Activated CD4-positive, alpha-beta T cell treated with anti-CD3 and anti-CD28 coated beads for 4 hours (primary cell): ENCODE measurements around the gene SPOCD1.

Experiments
- DNase-seq, 2 donors: peaks; one replicate each; pipeline ENCODE4 v3.0.0-alpha.2; 2020

The SPOCD1 gene

GRCh38 chr1:31815752-31816500 is at the start of gene SPOCD1:
SPOCD1 (minus strand) TSS chr1:31816022; CDS start chr1:31815333, 689 bp downstream.
- DNase-seq, result peak; percentile 81 to 90

- no peak for DNase-seq
Measured at GRCh38 chr1:31862071-31862470, 46.2 kb upstream of the SPOCD1 start.

- DNase-seq, result no peak
Measured at GRCh38 chr1:31861346-31861745, 45.5 kb upstream of the SPOCD1 start.

GRCh38 chr1:31860581-31860980 is 44.8 kb upstream of the SPOCD1 start:
- DNase-seq, result no peak

- no peak for DNase-seq
Measured at GRCh38 chr1:31859719-31860118, 43.9 kb upstream of the SPOCD1 start.

GRCh38 chr1:31859044-31859443 is 43.2 kb upstream of the SPOCD1 start:
- no peak for DNase-seq

GRCh38 chr1:31857863-31858262 is 42.0 kb upstream of the SPOCD1 start:
- DNase-seq, result no peak

- DNase-seq, result no peak
Measured at GRCh38 chr1:31856140-31856539, 40.3 kb upstream of the SPOCD1 start.

- DNase-seq, result no peak
Measured at GRCh38 chr1:31855038-31855845, 39.4 kb upstream of the SPOCD1 start.

GRCh38 chr1:31849653-31850052 is 33.8 kb upstream of the SPOCD1 start:
- DNase-seq, result no peak

- DNase-seq, result peak; percentile 63 to 68
Measured at GRCh38 chr1:31848381-31848897, 32.6 kb upstream of the SPOCD1 start.

- DNase-seq, result no peak
Measured at GRCh38 chr1:31846484-31846883, 30.7 kb upstream of the SPOCD1 start.

- DNase-seq, result no peak
Measured at GRCh38 chr1:31843506-31843905, 27.7 kb upstream of the SPOCD1 start.

GRCh38 chr1:31839662-31840343 is 24.0 kb upstream of the SPOCD1 start:
- DNase-seq, result no peak

GRCh38 chr1:31837451-31838158 is 21.8 kb upstream of the SPOCD1 start:
- no peak for DNase-seq

- DNase-seq, result no peak
Measured at GRCh38 chr1:31836638-31837037, 20.8 kb upstream of the SPOCD1 start.

- no peak for DNase-seq
Measured at GRCh38 chr1:31835415-31835814, 19.6 kb upstream of the SPOCD1 start.

- DNase-seq, result peak in 1 of 2 donors; percentile 20
Measured at GRCh38 chr1:31834501-31834900, 18.7 kb upstream of the SPOCD1 start.

GRCh38 chr1:31831397-31832378 is 15.9 kb upstream of the SPOCD1 start:
- DNase-seq, result no peak

GRCh38 chr1:31830511-31830910 is 14.7 kb upstream of the SPOCD1 start:
- no peak for DNase-seq

- DNase-seq, result no peak
Measured at GRCh38 chr1:31830065-31830464, 14.2 kb upstream of the SPOCD1 start.
